ENCODE results near the gene ADCY1. TPM values are rescaled to one million over a fixed set of nuclear protein-coding genes. Genes with fewer than 3 reads are reported as not detected.
"Not testable (repeated sequence)": the region's sequence is repeated elsewhere in the genome, so short reads cannot be mapped to it uniquely, and the experiment has no call there.

The ADCY1 gene
- total RNA-seq, 1 donor from 2014 or later, result 4.6 TPM

DNA sequence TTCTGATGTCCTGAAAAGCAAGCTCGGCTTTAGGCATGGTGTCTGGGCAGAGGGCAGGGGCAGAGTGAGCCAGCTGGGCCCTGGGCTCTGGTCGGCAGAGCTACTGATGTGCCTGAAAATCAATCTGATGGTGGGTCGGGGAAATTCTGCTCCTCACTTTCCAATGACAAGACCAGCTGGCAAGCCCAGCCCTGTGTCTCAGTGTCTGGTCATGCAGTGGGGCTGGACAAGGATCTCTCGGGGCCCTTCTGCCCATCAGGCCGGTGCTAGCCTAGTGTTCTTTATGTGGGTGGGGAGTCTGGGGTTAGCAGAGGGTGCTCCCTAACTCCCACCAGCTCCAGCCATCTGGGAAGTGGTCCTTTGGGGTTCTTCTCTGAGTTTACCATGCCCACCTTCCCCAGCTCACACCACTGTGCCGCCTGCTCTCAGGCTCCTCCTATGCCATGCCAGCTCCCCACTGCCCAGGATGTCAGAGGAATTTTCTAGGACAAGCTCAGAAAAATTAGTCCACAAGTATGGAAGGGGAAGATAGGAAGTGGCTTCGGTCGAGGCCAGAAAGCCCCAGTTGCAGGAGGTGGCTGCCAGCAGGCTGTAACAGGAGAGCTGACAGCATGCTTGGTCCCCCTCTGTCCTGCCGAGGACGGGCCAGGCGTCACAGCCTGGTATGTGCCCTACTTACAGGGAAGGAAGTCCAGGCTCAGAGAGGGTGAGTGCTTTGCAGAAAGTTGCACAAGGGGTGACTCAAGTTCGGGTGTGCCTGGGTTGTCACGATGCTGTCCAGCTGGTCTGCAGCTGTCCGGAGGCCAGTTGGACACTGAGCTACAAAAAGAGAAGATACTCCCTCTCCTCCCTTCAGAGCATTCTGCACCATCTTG, 135.2 kb downstream of the ADCY1 start:
- peak; percentile 42 for DNase-seq (ENCODE audit: low spot score)

DNA sequence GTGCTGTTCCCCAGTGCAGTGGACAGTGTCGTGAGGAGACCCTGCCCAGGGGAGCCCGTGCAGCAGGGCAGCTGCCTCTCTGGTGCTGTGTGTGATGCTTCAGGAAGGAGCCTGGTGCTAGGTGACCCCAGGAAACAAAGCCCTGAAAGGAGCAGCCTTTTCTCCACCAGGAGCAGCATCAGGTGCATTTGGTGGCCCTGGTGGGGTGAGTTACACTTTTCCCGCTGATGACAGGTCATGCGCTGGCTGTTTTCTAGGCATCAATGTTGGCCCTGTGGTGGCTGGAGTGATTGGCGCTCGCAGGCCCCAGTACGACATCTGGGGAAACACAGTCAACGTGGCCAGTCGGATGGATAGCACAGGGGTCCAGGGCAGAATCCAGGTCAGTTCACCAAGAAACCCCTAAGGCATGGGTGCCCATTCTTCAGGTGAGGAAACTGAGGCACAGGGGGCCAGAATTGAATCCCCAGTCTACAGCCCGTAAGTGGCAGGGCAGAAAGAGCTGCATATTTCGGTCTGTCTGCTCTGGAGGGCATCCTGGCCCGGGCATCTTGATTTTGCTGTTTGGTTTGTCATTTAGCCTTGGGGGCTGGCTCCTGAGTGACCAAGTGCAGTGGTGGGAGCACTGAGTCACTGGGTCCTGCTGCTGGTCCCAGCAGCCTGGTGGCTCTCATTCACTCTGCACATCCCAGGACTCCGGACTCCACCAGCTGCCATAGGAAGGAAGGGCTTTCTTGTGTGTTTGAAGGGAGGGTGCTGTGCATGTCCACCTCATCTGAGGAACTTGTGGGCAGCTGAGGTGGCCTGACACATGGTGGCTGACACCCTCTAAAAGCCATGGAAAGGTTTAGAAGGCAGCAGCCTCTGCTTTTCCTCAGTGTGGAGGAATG, 136.3 kb downstream of the ADCY1 start:
- DNase-seq (ENCODE audit: low spot score), result peak; percentile 28

DNA sequence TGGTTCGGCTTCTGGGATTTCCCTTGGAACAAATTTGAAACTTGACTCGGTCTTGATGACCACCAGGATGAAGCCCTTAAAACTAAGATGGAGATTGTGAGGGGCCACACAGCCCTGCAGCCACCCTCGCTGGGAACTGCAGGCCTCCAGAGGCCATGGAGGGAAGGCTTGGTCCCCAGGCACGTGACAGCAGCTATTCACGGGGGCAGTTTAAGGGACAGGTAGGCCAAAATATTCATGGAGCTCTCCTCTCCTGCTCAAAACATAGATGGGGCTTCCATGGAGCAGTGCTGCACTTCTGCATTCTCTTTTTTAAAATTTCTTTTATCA, 137.0 kb downstream of the ADCY1 start:
- DNase-seq (ENCODE audit: low spot score), result no peak

DNA sequence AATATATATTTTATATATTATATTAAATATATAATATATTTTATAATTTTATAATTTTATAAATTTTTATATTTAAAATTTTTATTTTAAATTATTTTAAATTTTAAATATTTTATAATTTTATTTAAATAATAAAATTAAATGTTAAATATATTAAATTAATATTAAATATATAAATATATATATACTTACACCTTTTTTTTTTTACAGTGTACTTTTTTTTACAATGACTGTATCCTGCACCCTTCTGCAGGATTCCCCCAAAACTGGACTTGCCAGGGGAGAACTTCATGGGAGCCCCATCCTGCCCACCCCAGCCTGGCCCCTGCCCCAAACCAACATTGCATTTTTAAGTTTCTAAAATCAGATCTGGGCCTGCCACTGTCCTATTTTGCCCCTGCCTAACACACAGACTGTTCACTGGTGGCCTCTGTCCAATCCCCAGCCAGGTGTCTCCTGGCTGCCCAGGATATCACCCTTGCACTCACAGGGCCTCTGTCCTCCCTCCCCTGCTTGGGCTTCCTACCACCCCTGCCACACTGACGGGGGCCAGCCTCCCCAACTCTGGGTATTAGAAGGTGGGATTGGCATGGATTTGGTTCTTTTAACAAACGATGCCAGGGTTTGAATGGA, 138.0 kb downstream of the ADCY1 start:
- DNase-seq (ENCODE audit: low spot score), result no peak

DNA sequence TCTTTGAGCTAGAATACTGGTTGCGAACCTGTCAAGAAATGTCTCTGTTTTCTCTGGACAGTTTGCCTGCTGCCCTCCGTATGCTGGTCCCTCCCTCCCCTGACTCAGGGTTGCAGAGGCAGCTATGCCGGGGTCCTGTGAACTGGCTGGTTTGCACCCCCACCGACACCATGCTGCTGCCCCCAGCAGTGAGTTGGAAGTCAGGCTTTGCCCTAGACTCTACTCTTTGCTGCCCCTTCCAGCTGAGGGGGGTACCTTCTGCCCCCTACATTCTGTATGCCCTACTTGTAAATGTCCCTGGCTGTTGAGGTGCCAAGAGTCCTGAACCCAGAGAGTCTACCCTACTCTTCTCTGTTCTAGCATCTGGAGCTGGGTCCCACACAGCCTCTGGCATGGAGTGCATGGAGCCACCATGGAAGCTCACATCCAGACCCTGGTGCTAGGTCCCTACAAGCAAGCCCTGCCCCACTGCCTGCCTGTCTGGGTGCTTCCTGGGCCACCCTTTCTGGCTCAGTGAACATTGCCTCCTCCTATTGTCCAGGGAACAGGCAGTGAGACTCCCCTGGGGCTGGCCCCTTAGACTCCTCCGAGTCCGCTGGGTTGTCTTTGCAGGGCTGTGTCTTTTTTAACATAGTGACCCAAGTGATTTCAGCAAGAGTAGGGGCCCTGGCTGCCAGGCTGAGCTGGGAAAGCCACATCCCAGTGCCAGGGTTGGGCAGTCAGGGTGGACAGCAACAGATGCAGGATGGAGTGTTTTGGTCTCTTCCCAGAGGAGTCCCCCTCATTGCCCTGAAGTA, 138.9 kb downstream of the ADCY1 start:
- DNase-seq (ENCODE audit: low spot score), result no peak

DNA sequence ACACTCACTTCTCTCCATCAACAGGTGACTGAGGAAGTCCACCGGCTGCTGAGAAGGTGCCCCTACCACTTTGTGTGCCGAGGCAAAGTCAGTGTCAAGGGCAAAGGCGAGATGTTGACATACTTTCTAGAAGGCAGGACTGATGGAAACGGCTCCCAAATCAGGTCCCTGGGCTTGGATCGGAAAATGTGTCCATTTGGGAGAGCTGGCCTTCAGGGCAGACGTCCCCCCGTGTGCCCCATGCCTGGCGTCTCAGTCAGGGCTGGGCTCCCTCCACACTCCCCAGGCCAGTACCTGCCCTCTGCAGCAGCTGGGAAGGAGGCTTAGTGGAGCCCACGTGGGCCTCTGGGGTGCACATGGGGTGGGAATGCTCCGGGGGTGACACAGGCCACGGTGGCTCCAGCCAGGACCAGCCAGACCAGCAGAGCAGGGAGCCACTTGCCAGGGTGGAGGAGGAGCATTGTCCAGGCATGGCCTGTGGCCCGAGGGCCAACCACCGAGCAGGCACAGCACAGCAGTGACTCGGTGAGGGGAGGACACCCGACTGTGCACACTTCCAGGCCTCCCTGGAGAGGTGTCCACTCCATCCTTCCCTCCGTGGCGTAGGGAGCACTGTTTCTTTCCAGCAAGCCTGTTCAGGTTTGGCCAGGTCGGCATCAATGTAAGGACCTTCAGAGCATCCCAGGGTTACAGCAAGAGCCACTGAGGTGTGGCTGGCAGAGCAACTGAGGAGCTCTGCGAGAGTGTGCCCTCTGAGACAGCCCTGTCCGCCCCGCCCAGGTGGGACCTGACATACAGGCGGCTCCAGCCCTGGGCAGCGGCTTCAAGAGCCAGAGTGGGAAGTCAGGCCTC, 139.7 kb downstream of the ADCY1 start:
- no peak for DNase-seq (ENCODE audit: low spot score)

DNA sequence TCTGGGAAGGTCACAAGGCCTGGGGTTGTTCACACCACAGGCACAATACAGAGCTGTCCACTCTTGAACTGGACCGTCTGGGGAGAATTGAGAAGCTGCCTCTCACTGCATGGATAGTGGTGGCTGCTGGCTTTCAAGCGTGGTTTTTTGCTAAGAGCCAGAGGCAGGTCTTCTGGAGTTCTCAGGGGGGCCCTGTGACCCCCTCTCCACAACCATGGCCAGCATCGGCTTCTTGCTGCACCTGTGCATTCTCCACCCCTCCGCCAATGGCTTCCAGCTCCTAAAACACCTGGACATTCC, 140.3 kb downstream of the ADCY1 start:
- DNase-seq (ENCODE audit: low spot score), result no peak

DNA sequence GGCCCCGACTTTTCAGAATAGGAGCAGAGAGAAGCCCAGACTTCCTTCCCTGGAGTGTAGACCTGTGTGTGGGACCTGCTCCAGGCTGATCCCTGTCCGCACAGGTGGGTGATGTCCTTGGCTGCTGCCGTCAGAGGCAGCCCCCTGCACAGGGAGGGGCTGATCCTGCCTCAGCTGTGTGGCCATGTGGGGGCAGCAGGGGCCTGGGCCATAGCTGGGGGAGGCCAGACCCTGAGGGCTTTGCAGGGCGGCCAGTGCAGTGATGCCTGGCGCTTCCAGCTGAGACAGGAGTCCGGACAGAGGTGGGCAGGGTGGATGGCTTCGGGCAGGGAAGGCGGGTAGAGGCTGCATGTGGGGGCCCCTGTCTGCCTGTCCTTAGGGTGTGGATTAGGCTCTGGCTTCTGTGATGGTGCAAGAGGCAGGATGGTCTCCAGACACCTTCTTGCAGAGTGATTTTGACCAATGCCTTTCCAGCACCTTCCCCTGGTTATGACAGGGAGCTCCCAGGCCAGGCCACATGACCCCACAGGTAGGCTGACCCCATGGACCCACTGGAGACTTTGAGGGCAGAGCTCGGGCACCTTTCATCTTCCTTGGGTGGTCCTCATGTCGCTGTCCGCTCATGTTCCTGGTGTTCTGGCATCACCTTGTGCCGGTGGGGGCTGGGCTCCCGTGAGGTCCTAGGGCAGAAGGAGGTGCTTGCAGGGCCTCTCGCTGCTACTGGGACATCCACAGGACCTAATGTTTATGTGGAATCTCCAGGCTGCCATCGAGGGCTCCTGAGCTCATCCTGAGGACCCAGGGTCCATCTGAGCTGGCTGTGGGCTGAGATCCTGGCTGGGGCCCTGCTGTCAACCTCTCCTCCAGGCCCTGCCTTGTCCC, 141.5 kb downstream of the ADCY1 start:
- no peak for DNase-seq (ENCODE audit: low spot score)

DNA sequence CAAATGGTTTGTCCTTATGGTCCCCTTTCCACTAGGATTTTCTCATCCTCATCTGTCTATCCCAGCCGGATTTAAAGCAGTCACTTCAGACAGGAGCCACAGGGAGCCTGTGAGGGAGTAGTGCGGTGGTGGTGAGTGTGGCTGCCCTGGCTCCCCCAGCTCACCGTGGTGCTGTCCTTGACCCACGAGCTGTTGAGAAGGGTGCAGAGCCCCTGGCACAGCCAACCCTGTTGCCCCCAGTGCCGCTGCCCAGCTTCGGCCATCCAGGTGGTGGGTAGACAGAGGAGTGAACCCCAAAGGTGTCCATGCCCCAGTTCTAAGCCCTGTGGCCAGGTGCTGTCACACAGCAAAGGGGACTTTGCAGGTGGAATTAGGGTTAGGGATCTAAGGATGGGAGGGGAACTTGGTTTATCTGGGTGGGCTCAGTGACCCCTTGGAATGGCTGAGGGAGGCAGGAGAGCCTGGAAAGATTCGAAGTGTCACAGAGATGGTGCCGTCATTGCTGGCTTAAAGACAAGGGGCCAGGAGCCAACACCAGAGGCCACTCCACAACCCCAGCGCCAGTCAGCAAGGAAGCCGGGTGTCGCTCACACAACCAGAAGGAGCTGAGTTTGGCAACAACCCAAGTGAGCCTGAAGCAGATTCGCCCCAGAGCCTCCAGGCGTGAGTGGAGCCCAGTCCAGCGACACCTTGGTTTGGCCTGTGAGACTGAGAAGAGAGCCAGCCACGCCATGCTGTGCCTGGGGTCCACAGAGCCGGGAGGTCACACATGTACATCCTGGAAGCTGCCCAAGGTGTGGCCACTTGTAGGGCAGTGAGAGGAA, 142.4 kb downstream of the ADCY1 start:
- DNase-seq (ENCODE audit: low spot score), result no peak

DNA sequence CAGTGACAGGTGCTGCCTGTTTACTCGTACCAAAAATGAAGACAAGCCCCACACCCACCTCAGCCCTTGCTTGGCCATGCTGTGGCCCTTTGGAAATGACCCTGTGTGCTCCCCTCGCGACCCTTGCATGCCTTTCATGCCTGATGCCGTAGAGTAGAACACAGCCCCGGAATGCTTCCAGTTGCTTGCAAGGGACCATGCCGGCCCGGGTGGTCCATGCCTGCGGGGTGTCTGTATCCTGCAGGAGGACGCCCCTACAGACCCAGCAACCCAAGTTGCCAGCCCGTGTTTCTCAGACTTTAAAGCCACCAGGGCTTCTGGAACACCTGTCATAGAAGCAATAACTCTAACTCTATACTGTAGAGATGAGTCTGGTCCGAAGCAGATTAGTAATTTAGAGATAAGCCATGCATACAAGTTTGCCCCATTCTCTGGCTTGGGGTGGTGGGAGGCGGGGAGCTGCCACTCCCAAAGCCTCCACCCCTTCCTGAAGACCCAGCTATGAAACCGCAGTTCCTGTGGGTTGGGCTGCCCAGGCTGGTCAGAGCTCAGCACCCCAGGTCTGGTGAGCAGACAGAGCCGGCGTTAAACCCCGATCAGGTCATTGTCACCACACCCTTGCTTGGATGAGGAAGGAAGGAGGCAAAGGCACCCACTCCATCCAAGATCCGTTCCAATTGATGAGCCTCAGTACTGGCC, 143.5 kb downstream of the ADCY1 start:
- DNase-seq (ENCODE audit: low spot score), result no peak

DNA sequence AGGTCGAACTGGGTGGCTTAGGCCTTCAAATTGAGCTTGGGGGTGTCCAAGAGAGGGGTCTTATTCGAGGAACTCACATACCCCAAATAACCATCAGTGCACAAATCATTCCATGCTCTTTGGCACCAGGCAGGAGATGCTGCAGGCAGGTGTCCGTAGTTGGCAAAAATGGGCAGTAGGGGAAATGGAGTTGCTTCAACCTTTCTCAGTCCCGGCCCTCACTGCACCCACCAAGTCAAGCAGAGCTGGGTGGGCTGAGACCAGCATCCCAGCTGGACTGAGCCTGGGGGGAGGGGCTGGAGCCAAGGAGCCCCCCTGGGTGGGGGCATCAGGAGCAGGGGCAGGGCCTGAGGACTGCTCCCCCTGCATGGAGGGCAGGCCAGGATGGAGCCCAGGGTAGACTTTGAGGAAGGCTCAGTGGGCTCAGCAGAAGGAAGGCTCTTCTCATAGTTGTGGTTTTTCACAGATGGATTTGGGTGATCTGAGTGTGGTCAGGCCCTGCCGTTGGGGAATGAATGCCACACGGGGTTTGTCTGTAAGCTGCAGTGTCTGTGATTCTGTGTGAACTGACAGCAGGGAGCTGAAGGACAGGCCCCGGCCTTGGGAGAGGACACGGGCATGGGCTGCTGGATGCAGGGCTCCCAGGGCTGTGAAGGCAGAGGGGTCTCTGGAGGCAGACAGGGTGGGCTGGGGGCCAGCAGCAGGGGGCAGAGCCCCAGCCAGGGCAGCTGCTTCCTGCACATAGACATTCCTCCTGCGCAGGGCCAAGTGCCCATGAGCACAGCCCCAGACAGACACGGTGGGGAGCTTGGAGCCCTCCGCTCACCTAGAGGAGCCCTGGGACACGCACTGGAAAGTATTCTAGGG, 144.5 kb downstream of the ADCY1 start:
- no peak for DNase-seq (ENCODE audit: low spot score)

DNA sequence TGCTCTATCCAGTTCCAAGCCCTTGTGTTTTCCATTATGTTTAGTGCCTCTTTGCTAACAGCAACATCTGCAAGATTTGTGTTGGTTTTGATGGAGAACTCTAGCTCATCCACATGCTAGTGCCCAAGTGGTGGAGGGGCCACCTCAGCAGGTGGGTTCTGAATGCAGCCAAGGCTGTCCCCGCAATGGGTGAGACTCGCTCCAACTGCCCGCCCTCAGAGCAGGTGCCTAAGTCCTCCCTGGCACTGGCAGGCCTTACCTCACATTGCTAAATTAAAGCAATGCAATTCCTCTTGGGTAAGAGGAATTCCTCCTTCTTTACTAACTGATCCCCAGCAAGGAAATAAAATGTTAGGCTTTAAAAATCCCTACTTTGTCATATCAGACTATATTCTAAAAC, 146.8 kb downstream of the ADCY1 start:
- no peak for DNase-seq (ENCODE audit: low spot score)

DNA sequence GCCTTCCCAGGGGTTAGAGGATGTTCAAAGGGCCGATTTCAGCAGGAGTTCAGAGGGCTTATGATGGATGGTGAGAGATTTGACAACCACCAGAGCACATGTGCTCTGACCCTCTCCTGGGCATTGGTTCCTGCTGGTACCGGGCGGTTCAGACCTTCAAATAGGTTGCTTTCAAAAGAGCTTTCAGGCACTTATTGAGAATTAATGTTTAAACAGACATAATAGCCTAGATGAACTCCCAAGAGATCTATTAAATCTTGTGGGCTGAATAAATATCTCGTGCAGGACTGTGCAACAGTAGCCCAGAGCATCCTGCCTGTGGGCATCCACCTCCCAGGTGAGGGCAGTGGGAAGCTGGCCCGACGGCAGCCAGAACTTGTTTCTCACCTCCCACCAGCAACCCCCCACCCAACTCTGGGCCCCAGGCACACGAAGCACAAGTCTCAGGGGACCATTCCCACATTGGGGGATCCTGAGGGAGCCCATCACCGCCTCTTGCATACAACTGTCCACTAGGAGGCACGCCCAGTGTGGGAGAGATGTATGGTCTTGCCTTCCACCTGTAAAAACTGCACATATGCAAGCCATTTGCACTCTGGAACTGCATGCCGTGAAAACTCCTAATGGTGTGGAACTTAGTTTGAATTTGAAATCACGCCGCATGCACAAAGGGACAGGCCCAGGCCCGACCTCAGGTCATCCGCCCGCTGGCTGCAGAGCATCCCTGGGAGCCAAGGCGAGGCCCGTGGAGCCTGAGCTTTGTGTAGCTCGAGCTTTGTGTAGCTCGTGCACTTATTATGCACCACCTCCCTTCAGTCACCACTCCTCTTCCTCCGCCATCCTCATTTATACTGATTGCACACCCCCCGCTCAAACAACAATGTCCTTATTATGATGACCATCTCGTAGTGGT, 147.8 kb downstream of the ADCY1 start:
- no peak for DNase-seq (ENCODE audit: low spot score)

DNA sequence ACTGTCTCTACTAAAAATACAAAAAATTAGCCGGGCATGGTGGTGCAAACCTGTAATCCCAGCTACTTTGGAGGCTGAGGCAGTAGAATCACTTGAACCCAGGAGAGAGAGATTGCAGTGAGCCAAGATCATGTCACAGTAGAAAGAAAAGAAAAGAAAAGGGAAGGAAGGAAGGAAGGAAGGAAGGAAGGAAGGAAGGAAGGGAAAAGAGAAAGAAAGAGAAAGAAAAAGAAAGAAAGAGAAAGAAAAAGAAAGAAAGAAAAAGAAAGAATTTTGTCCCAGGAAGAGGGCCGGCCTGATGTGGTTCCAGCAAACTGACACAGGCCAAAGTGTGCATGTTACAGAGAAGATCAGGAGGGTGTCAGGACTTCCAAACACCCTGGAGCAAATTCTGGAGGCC, 151.1 kb downstream of the ADCY1 start:
- DNase-seq (ENCODE audit: low spot score), result not testable (repeated sequence)

DNA sequence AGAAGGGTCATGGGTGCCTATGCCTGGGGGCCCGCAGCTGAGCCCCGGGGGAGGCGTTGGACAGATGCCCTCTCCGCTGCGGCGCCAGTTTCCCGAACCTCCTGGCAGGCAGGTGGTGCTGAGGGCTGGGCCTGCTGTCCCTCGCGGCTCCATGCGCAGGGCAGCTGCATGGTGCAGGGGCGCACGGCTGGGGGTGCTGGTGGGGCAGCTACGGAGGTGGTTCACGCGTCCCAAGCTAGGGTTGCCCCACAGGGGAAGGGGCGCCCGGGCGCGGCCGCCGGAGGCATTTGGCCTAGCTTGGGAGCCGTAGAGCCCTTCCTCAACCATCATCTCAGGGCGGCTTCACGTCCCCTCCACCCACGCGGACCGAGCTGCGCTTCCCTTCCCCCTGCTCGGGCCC, 152.7 kb downstream of the ADCY1 start:
- DNase-seq (ENCODE audit: low spot score), result peak; percentile 34
